HUES64 (cell line): ENCODE measurements around the gene PEX5L.

ENCODE experiments used
- H3K27ac ChIP-seq: 2 replicates; pipeline ENCODE4 v1.7.0; 2013; ENCODE audit warnings: low read depth, low read length, inconsistent platforms
- H3K27me3 ChIP-seq: 2 replicates; pipeline ENCODE4 v1.6.1; 2013; ENCODE audit warnings: mild to moderate bottlenecking, low read length; ENCODE audit not compliant: insufficient read depth
- H3K36me3 ChIP-seq: 2 replicates; pipeline ENCODE4 v1.6.1; 2013; ENCODE audit warnings: mild to moderate bottlenecking, low read length; ENCODE audit not compliant: insufficient read depth
- H3K4me1 ChIP-seq: 2 replicates; pipeline ENCODE4 v1.6.1; 2013; ENCODE audit warnings: mild to moderate bottlenecking, low read length, moderate library complexity; ENCODE audit not compliant: insufficient read depth
- H3K4me3 ChIP-seq: 2 replicates; pipeline ENCODE4 v1.5.1; 2013; ENCODE audit warnings: mild to moderate bottlenecking, low read length, moderate library complexity
- H3K9ac ChIP-seq: 2 replicates; pipeline ENCODE4 v1.6.1; 2013; ENCODE audit warnings: mild to moderate bottlenecking, low read depth, low read length
- H3K9me3 ChIP-seq: 2 replicates; pipeline ENCODE4 v1.6.1; 2013; ENCODE audit warnings: low read depth, low read length; ENCODE audit not compliant: insufficient read depth
- WGBS: fragments of 150-250, 120-280 bp; methylation state at CpG from one replicate; pipeline ENCODE4 v1.1.7; 2013; ENCODE audit warnings: missing lambda C conversion rate; 5-methylcytosine and 5-hydroxymethylcytosine counted together

Gene PEX5L

DNA sequence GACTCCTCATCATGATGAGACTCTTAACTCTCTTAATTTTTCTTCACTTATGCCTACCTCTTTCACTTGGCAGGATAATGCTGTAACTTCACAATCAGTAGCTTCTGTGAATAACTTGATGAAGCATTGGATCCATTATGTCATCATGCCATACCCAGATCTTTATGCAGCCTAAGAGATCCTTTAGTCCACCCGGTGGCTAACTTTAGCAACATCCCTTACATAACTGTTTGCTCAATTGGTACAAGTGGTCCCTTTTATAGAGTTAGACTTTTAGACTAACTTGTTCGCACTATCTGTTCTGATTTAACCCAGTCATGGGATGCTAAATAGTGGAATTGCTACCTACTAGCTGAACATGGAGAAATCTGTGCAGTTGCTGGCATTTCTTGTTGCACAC, 199.4 kb downstream of the PEX5L start:
- Histone ChIP-seq H3K36me3 (no peaks in the 10 kb centered on the region), H3K9ac (no peak overlapping the region), H3K27me3 (no peaks in the 10 kb centered on the region), H3K27ac (no peak overlapping the region), H3K9me3 (no peaks in the 10 kb centered on the region), H3K4me3 (no peak overlapping the region), H3K4me1 (0 out of 2 replicates have a peak, but pooled peaks cover 2% of the 10 kb centered on the region)
- 96% methylated on average over 2 of the region's 2 CpGs for WGBS

DNA sequence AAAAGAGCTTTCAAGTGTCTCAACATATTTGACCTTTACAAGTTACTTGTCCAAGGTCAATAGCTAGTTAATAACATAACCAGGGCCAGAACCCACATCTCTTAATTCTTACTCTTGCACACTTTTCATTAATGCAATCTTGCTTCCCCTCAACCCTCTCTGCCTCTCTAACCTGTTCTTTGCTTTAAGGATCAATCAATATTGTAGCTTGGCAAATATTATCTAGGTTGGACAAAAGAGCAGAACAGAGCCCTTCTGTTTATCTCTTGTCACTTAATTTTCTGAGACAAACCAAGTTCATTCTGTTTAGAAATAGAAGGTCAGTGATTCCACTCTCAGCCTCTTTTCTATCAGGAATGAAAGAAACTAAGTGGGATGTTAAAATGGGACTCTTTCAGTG, 203.4 kb downstream of the PEX5L start:
- no peak overlapping the region for H3K9ac ChIP-seq
- H3K27ac ChIP-seq: no peak overlapping the region
- H3K9me3 ChIP-seq: no peaks in the 10 kb centered on the region
- no peaks in the 10 kb centered on the region for H3K36me3 ChIP-seq
- H3K27me3 ChIP-seq: no peaks in the 10 kb centered on the region
- H3K4me1 ChIP-seq: no peaks in the 10 kb centered on the region
- H3K4me3 ChIP-seq: no peak overlapping the region

DNA sequence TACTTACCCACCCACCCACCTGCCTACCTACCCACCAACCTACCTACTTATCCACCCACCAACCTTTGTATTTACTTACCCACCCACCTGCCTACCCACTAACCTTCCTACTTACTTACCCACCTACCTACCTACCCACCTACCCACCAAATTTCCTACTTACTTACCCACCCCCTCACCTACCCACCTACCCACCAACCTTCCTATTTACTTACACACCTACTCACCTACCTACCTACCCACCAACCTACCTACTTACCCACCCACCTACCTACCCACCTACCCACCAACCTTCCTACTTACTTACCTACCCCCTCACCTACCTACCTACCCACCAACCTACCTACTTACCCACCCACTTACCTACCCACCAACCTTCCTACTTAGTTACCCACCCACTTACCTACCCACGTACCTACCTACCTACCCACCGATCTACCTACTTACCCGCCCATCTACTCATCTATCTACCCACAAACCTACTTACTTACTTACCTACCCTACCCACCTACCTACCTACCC, 204.3 kb downstream of the PEX5L start:
- H3K27ac ChIP-seq: no peak overlapping the region
- no peaks in the 10 kb centered on the region for H3K4me1 ChIP-seq
- no peaks in the 10 kb centered on the region for H3K27me3 ChIP-seq
- no peak overlapping the region for H3K4me3 ChIP-seq
- WGBS: 93% methylated on average over 3 of the region's 3 CpGs
- no peak overlapping the region for H3K9ac ChIP-seq
- H3K36me3 ChIP-seq: no peaks in the 10 kb centered on the region
- H3K9me3 ChIP-seq: no peaks in the 10 kb centered on the region

DNA sequence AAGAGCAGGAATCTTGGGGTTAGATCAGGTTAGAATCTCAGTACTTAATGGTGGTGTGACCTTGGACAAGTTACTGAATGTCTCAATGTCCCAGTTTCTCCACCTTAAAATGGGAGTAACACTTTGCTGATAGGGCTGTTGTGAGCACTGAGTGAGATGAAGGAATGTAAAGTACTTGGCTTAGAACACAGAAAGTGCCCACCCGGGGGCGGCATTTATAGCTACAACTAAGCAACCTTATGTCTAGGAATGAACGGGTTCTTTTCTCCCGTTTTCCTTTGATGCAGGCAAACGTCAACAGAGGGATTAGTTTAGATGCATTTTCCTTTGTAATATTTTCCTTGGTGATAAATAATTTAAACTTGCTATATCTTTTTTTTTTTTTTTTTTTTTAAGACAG, 207.3 kb downstream of the PEX5L start:
- Histone ChIP-seq H3K27ac (no peak overlapping the region), H3K9ac (no peak overlapping the region), H3K27me3 (no peaks in the 10 kb centered on the region), H3K4me1 (peaks cover 20% of the 10 kb centered on the region), H3K36me3 (no peaks in the 10 kb centered on the region), H3K9me3 (no peaks in the 10 kb centered on the region), H3K4me3 (no peak overlapping the region)
- 53% methylated on average over 2 of the region's 5 CpGs for WGBS

DNA sequence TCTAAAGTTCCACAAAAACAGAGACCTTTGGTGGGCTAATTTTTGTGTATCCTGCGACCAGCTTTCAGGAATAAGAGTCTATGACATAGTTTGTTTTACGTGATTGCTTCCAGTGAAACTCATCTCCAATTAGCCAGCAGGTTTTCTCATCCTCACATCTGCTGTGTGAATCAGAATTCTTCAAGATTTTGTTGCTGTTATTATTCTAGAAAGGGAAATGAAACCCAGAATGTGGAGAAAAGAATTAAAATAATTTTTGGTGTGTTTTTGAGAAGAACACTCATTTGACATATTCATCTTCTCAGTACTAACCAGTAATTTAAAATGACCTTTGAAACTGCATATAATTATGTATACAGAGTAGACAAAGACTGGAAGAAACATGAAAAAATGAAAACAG, 208.0 kb downstream of the PEX5L start:
- Histone ChIP-seq H3K36me3 (no peaks in the 10 kb centered on the region), H3K27ac (no peak overlapping the region), H3K27me3 (no peaks in the 10 kb centered on the region), H3K9ac (no peak overlapping the region), H3K9me3 (no peaks in the 10 kb centered on the region), H3K4me1 (peaks cover 20% of the 10 kb centered on the region), H3K4me3 (no peak overlapping the region)
- WGBS: 97% methylated on average over 2 of the region's 2 CpGs

DNA sequence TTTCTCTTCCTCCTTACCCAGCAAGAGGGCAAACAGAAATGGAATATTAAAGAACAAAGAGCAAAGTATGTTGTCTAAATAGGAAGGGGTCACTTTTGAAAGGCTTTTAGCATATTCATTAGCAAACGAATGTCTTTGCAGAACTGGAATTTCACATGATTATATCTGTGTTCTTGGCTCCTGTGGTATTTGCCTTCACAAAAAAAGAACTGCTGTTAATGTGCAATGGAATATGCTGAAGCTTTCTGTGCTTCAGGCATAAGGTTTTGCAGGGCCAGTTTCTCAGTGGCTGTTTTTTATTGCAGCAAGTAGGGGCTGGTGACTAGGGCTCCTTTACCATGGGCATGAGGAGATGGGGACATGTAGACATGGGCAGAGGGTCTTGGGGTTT, 210.5 kb downstream of the PEX5L start:
- Histone ChIP-seq H3K27ac (no peak overlapping the region), H3K4me1 (peaks cover 20% of the 10 kb centered on the region), H3K36me3 (no peaks in the 10 kb centered on the region), H3K9me3 (no peaks in the 10 kb centered on the region), H3K9ac (no peak overlapping the region), H3K4me3 (no peak overlapping the region), H3K27me3 (no peaks in the 10 kb centered on the region)
- WGBS: 17% methylated on average over 1 of the region's 1 CpG

DNA sequence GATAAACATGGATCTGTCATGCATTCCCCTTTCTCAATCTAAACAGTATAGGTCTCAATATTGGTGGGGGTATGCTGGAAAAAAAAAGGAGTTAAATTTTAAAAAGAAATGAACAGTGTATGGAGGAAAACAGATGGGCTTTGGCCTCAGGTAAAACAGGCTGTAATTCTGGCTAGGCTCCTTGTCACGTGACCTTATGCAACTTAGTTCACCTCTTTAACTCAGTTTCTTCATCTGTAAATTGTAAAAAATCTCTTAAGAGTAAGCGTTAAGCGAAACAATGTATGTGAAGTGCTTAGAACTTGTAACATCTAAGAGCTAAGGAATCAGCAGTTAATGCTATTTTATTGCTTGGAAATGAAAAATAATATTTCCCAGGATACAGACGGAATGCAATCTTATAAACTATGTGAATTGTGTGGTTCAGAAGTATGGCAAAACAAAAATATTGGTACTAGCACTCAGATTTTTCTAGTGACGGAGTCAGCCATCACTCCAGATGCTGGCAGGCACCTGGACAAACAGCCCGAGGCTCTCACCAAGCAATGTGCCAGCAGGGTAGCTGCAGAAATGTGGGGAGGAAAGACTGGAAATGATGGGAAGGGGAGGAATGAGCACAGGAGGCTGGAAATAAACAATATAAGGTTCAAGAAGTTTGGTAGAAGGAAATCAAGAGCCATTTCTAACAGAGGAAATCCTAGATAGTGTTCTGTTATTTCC, 211.1 kb downstream of the PEX5L start:
- no peaks in the 10 kb centered on the region for H3K27me3 ChIP-seq
- no peak overlapping the region for H3K27ac ChIP-seq
- WGBS: 84% methylated on average over 6 of the region's 6 CpGs

DNA sequence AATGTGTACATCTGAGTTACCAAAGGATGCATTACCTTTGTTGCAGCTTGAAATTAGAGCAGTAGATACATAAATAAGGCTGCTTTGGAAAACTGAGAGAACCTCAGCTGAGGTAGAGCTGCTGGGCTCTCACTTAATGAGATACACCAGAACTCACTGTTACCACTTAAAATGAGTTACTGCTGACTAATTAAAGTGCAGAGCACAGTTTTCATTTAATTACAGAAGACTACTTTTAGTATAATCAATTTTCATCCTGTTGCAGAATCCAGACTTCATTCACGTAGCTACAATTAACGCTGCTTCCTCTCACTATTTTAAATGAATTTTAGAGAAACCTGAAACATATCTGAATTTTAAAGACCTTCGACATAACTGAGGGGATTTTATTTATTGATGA, 214.4 kb downstream of the PEX5L start:
- no peaks in the 10 kb centered on the region for H3K36me3 ChIP-seq
- 100% methylated on average over 3 of the region's 3 CpGs for WGBS
- peaks cover 20% of the 10 kb centered on the region for H3K4me1 ChIP-seq
- no peaks in the 10 kb centered on the region for H3K27me3 ChIP-seq
- no peak overlapping the region for H3K9ac ChIP-seq
- H3K4me3 ChIP-seq: no peak overlapping the region
- no peaks in the 10 kb centered on the region for H3K9me3 ChIP-seq
- H3K27ac ChIP-seq: no peak overlapping the region

More for the DNA sequence above, 211.1 kb downstream of the PEX5L start:
- Histone ChIP-seq H3K36me3 (no peaks in the 10 kb centered on the region), H3K4me1 (peaks cover 20% of the 10 kb centered on the region), H3K9ac (no peak overlapping the region), H3K4me3 (no peak overlapping the region), H3K9me3 (no peaks in the 10 kb centered on the region)

DNA sequence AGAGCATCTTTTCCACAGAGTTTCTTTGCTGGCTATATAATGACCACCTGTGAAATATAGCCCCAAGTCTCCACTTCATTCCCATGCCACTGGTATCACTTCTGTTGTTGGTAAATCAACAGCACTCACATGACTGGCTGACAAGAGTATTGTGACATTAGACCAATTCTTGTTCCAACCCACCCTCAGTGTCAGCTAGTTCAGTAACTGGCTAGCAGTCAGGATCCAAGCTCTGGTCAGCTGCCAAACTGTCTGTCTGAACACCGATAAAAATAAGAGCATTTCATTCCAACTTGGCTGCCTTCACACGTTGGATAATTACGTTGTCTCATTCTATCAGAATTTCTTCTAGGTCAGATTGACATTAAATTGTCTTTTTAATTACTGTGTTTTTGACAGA, 217.4 kb downstream of the PEX5L start:
- no peaks in the 10 kb centered on the region for H3K9me3 ChIP-seq
- H3K27me3 ChIP-seq: no peaks in the 10 kb centered on the region
- no peaks in the 10 kb centered on the region for H3K36me3 ChIP-seq
- no peak overlapping the region for H3K4me3 ChIP-seq
- no peak overlapping the region for H3K9ac ChIP-seq
- WGBS: 93% methylated on average over 3 of the region's 3 CpGs
- H3K4me1 ChIP-seq: no peaks in the 10 kb centered on the region
- no peak overlapping the region for H3K27ac ChIP-seq

DNA sequence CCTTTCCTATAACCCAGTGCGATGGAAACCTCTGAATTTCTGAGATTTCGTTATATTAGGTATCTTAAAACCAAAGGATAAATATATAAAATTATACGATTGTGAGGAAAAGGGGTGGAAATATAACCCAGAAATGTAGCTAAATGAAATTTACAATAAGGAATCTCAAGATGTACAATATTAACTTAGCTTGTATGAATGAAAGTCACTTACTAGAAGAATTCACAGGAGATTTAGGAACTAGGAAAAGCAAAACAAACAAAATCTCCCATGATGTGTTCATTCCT, 224.7 kb downstream of the PEX5L start:
- H3K4me3 ChIP-seq: no peak overlapping the region

DNA sequence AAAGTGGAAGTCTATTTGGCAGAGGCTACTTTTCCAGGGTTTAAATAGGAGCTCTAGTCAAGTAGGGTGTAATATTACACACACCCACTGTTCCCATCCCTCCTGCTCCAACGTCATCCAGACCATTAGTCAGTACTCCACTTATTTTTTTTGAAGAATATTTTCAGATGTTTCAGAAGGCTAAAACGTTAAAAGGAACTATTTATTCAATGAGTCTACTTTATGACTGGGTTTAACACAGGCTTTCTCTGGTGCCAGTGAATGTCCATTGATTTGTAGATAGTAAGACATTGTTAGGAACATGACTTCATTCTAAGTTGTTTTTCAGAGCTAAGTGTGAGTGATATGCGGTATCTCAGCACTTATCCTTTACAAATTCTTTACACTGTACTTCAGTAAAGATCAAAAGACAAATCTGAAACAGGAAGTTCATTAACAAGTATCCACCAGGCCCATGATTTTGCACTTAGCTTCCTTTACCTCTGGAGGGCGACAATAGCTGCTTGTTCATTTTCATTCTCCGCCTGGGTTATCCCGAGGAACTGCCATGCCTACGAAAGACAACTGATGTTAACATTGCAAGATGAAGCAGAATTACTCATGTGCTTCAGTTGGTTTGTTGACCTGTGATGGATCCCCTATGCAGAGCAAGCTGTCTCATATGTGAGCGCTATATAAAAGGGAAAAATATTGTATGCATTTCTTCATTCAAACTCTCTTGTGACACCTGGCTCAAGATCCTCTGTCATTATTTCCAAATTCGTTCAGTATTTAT, 225.2 kb downstream of the PEX5L start:
- Histone ChIP-seq H3K4me1 (no peaks in the 10 kb centered on the region), H3K4me3 (no peak overlapping the region), H3K36me3 (no peaks in the 10 kb centered on the region), H3K27ac (no peak overlapping the region), H3K27me3 (no peaks in the 10 kb centered on the region), H3K9me3 (no peaks in the 10 kb centered on the region), H3K9ac (no peak overlapping the region)
- 32% methylated on average over 8 of the region's 9 CpGs for WGBS

More for the DNA sequence above, 224.7 kb downstream of the PEX5L start:
- Histone ChIP-seq H3K9ac (no peak overlapping the region), H3K27me3 (no peaks in the 10 kb centered on the region), H3K9me3 (no peaks in the 10 kb centered on the region), H3K4me1 (no peaks in the 10 kb centered on the region), H3K36me3 (no peaks in the 10 kb centered on the region), H3K27ac (no peak overlapping the region)
- 100% methylated on average over 1 of the region's 3 CpGs for WGBS
